Naive thymus-derived CD4-positive, alpha-beta T cell (primary cell): ENCODE results near the gene ARGLU1. TPM values are rescaled to one million over a fixed set of nuclear protein-coding genes. Genes with fewer than 3 reads are reported as not detected.
A peak's percentile ranks its signal among the peaks of the same experiment; 100 is the strongest.

Source experiments
- ATAC-seq: fragments of 150-1000 bp; cut with Tn5 transposase; 2 replicates; pipeline ENCODE4 v1.10.0; 2021; ENCODE audit warnings: mild to moderate bottlenecking, moderate library complexity
- CTCF ChIA-PET: fragments of 350-600 bp; sonication (Branson Sonifier 250); formaldehyde crosslinking; loops from one replicate; lab custom pipeline; 2021; ENCODE audit warnings: antibody characterized with exemption; lab: Charles Lee
- POLR2A ChIA-PET: fragments of 350-600 bp; sonication (Branson Sonifier 250); formaldehyde crosslinking; loops from one replicate; lab custom pipeline; 2021; ENCODE audit warnings: antibody characterized with exemption, inconsistent platforms; lab: Charles Lee
- DNase-seq, 9 donors: peaks; one replicate each; pipeline versions ENCODE4 v3.0.0 to v3.0.0-alpha.2; 2020 to 2022; ENCODE audit warnings: mixed read lengths in 1 of 9
- H3K27ac ChIP-seq: one replicate; pipeline ENCODE4 v1.7.0; 2013; ENCODE audit warnings: mild to moderate bottlenecking, low read depth, low read length, moderate library complexity
- H3K27me3 ChIP-seq, 2 donors: one replicate each; pipeline ENCODE4 v1.7.0; 2013; ENCODE audit warnings: low read length in 2 of 2, mild to moderate bottlenecking in 2 of 2, moderate library complexity in 2 of 2; ENCODE audit not compliant: control insufficient read depth in 2 of 2, insufficient read depth in 2 of 2
- H3K36me3 ChIP-seq, 3 experiments: 1 replicate in 2 of 3; 2 replicates in 1 of 3; pipeline ENCODE4 v1.7.0; 2013; ENCODE audit warnings: low read length in 3 of 3, mild to moderate bottlenecking in 3 of 3, moderate library complexity in 1 of 3; ENCODE audit not compliant: insufficient read depth in 3 of 3, control insufficient read depth in 2 of 3
- H3K4me1 ChIP-seq, 2 donors: one replicate each; pipeline ENCODE4 v1.7.0; 2013; ENCODE audit warnings: low read length in 2 of 2, mild to moderate bottlenecking in 2 of 2, moderate library complexity in 1 of 2; ENCODE audit not compliant: control insufficient read depth in 2 of 2, insufficient read depth in 2 of 2
- H3K4me3 ChIP-seq: 2 replicates; pipeline ENCODE4 v1.7.0; 2013; ENCODE audit warnings: mild to moderate bottlenecking, low read length
- H3K9me3 ChIP-seq, 3 experiments: 1 replicate in 2 of 3; 2 replicates in 1 of 3; pipeline ENCODE4 v1.7.0; 2013; ENCODE audit warnings: low read length in 3 of 3; ENCODE audit not compliant: control insufficient read depth in 2 of 3
- H3K27ac Mint-ChIP-seq, 9 donors: one replicate each; pipeline ENCODE4 v1.8.0; 2020 to 2022; ENCODE audit warnings: mixed read lengths in 9 of 9, mild to moderate bottlenecking in 8 of 9, moderate library complexity in 5 of 9, inconsistent platforms in 2 of 9
- H3K27me3 Mint-ChIP-seq, 5 donors: one replicate each; pipeline ENCODE4 v1.8.0; 2021 to 2022; ENCODE audit warnings: mixed read lengths in 5 of 5, mild to moderate bottlenecking in 1 of 5
- H3K36me3 Mint-ChIP-seq, 5 donors: one replicate each; pipeline ENCODE4 v1.8.0; 2020 to 2022; ENCODE audit warnings: mixed read lengths in 5 of 5, mild to moderate bottlenecking in 3 of 5, inconsistent platforms in 1 of 5
- H3K4me1 Mint-ChIP-seq, 7 donors: one replicate each; pipeline ENCODE4 v1.8.0; 2020 to 2022; ENCODE audit warnings: mixed read lengths in 7 of 7, mild to moderate bottlenecking in 3 of 7, inconsistent platforms in 1 of 7
- H3K4me3 Mint-ChIP-seq, 10 donors: one replicate each; pipeline ENCODE4 v1.8.0; 2020 to 2022; ENCODE audit warnings: mild to moderate bottlenecking in 10 of 10, mixed read lengths in 10 of 10, moderate library complexity in 6 of 10, inconsistent platforms in 2 of 10
- H3K9me3 Mint-ChIP-seq, 11 donors: one replicate each; pipeline ENCODE4 v1.8.0; 2020 to 2022; ENCODE audit warnings: mixed read lengths in 11 of 11, mild to moderate bottlenecking in 4 of 11, inconsistent platforms in 1 of 11, moderate library complexity in 1 of 11
- intact Hi-C, 2 donors: fragments of 100-400 bp; cut with micrococcal nuclease; formaldehyde crosslinking; loops; one replicate each; pipeline ENCODE4 v1.15.1; 2023
- polyA plus RNA-seq, 2 donors: library from polyadenylated mRNA; unstranded; fragments of 300-500 nt; fragmentation: Illumina TruSeq; gene quantifications; one replicate each; pipeline ENCODE4 v1.2.3, GENCODE V29; 2021
- total RNA-seq, 6 experiments: library from RNA in 5 of 6; stranded (reverse) in 5 of 6; gene quantifications; 1 replicate in 5 of 6; 2 replicates in 1 of 6; pipeline ENCODE4 v1.2.3 and lab custom pipeline; 2021 to 2026

ARGLU1 gene
- total and polyA plus RNA-seq, 7 experiments from 2014 or later = 36.1 to 291 (median 144) TPM

GRCh38 chr13:106503272-106503671 is 64.7 kb downstream of the ARGLU1 start:
- no peak overlapping the region for H3K27ac ChIP-seq
- Mint-ChIP-seq H3K36me3 (no peaks in the 10 kb centered on the region), H3K27me3 (peaks cover 30 to 37% (median 36%) of the 10 kb centered on the region in 5 donors), H3K9me3 (no peaks in the 10 kb centered on the region), H3K4me1 (peaks cover 0 to 6% (median 0%) of the 10 kb centered on the region in 7 donors), H3K27ac (no peak overlapping the region), H3K4me3 (no peak overlapping the region)
- no peaks in the 10 kb centered on the region for H3K4me1 ChIP-seq
- no peak for DNase-seq
- ChIA-PET POLR2A (no interaction called here), CTCF (interaction anchor here (0.6 kb wide), 1 partner anchor 17 kb away, joined by 3 read pairs; no protein-coding TSS in a partner anchor)
- intact Hi-C loops = no loop called here
- ATAC-seq = no peak
- H3K27me3 ChIP-seq = no peaks in the 10 kb centered on the region
- H3K4me3 ChIP-seq = no peak overlapping the region
- H3K9me3 ChIP-seq = no peaks in the 10 kb centered on the region
- H3K36me3 ChIP-seq = no peaks in the 10 kb centered on the region

GRCh38 chr13:106500445-106500844 is 67.5 kb downstream of the ARGLU1 start:
- no peaks in the 10 kb centered on the region for H3K4me1 ChIP-seq
- no peak for ATAC-seq
- H3K27ac ChIP-seq = no peak overlapping the region
- Mint-ChIP-seq H3K27ac (no peak overlapping the region), H3K27me3 (peaks cover 49 to 56% (median 52%) of the 10 kb centered on the region in 5 donors), H3K4me1 (peaks cover 0 to 9% (median 0%) of the 10 kb centered on the region in 7 donors), H3K36me3 (peaks cover 0 to 4% (median 0%) of the 10 kb centered on the region in 5 donors), H3K9me3 (no peaks in the 10 kb centered on the region), H3K4me3 (no peak overlapping the region)
- no peak overlapping the region for H3K4me3 ChIP-seq
- CTCF ChIA-PET = no interaction called here
- intact Hi-C loops = no loop called here
- no peak for DNase-seq
- no peaks in the 10 kb centered on the region for H3K9me3 ChIP-seq
- H3K27me3 ChIP-seq = no peaks in the 10 kb centered on the region
- H3K36me3 ChIP-seq = no peaks in the 10 kb centered on the region
- POLR2A ChIA-PET = no interaction called here

GRCh38 chr13:106499896-106500295 is 68.0 kb downstream of the ARGLU1 start:
- H3K4me3 Mint-ChIP-seq = no peak overlapping the region
- H3K27ac ChIP-seq = no peak overlapping the region
- H3K27me3 Mint-ChIP-seq = peaks cover 51 to 59% (median 54%) of the 10 kb centered on the region in 5 donors
- no peak for DNase-seq
- no peaks in the 10 kb centered on the region for H3K27me3 ChIP-seq
- ChIA-PET CTCF (interaction anchor here (0.8 kb wide), 1 partner anchor 24 kb away, joined by 3 read pairs; no protein-coding TSS in a partner anchor), POLR2A (no interaction called here)
- peaks cover 0 to 4% (median 0%) of the 10 kb centered on the region in 5 donors for H3K36me3 Mint-ChIP-seq
- no peaks in the 10 kb centered on the region for H3K4me1 ChIP-seq
- intact Hi-C loops = loop anchor here in 1 of 2 donors (2.0 kb wide), 1 partner anchor 13 kb away; no protein-coding TSS in a partner anchor
- peak; percentile 29 for ATAC-seq
- peaks cover 0 to 9% (median 0%) of the 10 kb centered on the region in 7 donors for H3K4me1 Mint-ChIP-seq
- H3K27ac Mint-ChIP-seq = no peak overlapping the region
- no peaks in the 10 kb centered on the region for H3K9me3 Mint-ChIP-seq
- H3K4me3 ChIP-seq = no peak overlapping the region
- no peaks in the 10 kb centered on the region for H3K36me3 ChIP-seq
- no peaks in the 10 kb centered on the region for H3K9me3 ChIP-seq

- H3K9me3 Mint-ChIP-seq = no peaks in the 10 kb centered on the region
- peaks cover 51 to 64% (median 59%) of the 10 kb centered on the region in 5 donors for H3K27me3 Mint-ChIP-seq
- no peaks in the 10 kb centered on the region for H3K9me3 ChIP-seq
- H3K27me3 ChIP-seq = no peaks in the 10 kb centered on the region
- H3K27ac Mint-ChIP-seq = no peak overlapping the region
- H3K4me3 ChIP-seq = no peak overlapping the region
- H3K4me1 ChIP-seq = no peaks in the 10 kb centered on the region
- H3K4me1 Mint-ChIP-seq = peaks cover 0 to 9% (median 0%) of the 10 kb centered on the region in 7 donors
- no peak overlapping the region for H3K4me3 Mint-ChIP-seq
- no peak overlapping the region for H3K27ac ChIP-seq
- DNase-seq (no peak), ATAC-seq (no peak)
- intact Hi-C loops = loop anchor here in 1 of 2 donors (2.0 kb wide), 1 partner anchor 14 kb away; no protein-coding TSS in a partner anchor
- H3K36me3 Mint-ChIP-seq = peaks cover 0 to 6% (median 0%) of the 10 kb centered on the region in 5 donors
- ChIA-PET CTCF (interaction anchor here (0.6 to 0.8 kb wide), 2 partner anchors 23 to 1726 kb away, joined by 3 to 4 read pairs; no protein-coding TSS in a partner anchor), POLR2A (interaction anchor here (0.6 kb wide), 1 partner anchor 11 kb away, joined by 3 read pairs; no protein-coding TSS in a partner anchor)
- H3K36me3 ChIP-seq = no peaks in the 10 kb centered on the region
These were observed 68.8 kb downstream of the ARGLU1 start for GRCh38 chr13:106499113-106499512.

- no peak for DNase-seq
- Mint-ChIP-seq H3K4me1 (peaks cover 2 to 14% (median 5%) of the 10 kb centered on the region in 7 donors), H3K36me3 (peaks cover 0 to 6% (median 0%) of the 10 kb centered on the region in 5 donors), H3K4me3 (no peak overlapping the region), H3K9me3 (peaks cover 0 to 2% (median 0%) of the 10 kb centered on the region in 11 donors), H3K27me3 (peaks cover 51 to 69% (median 63%) of the 10 kb centered on the region in 5 donors), H3K27ac (no peak overlapping the region)
- H3K36me3 ChIP-seq = no peaks in the 10 kb centered on the region
- H3K4me3 ChIP-seq = no peak overlapping the region
- ChIA-PET POLR2A (interaction anchor here (0.6 kb wide), 1 partner anchor 11 kb away, joined by 3 read pairs; no protein-coding TSS in a partner anchor), CTCF (no interaction called here)
- no peaks in the 10 kb centered on the region for H3K27me3 ChIP-seq
- ATAC-seq = no peak
- no peak overlapping the region for H3K27ac ChIP-seq
- intact Hi-C loops = loop anchor here in 1 of 2 donors (2.0 kb wide), 1 partner anchor 14 kb away; no protein-coding TSS in a partner anchor
- H3K4me1 ChIP-seq = no peaks in the 10 kb centered on the region
- H3K9me3 ChIP-seq = no peaks in the 10 kb centered on the region
These were observed 69.4 kb downstream of the ARGLU1 start for GRCh38 chr13:106498571-106498970.

GRCh38 chr13:106498158-106498557 is 69.8 kb downstream of the ARGLU1 start:
- intact Hi-C loops = loop anchor here in 1 of 2 donors (2.0 kb wide), 1 partner anchor 15 kb away; no protein-coding TSS in a partner anchor
- Histone ChIP-seq H3K4me1 (no peaks in the 10 kb centered on the region), H3K27ac (no peak overlapping the region), H3K27me3 (no peaks in the 10 kb centered on the region), H3K4me3 (no peak overlapping the region), H3K36me3 (no peaks in the 10 kb centered on the region), H3K9me3 (no peaks in the 10 kb centered on the region)
- Mint-ChIP-seq H3K36me3 (peaks cover 0 to 6% (median 0%) of the 10 kb centered on the region in 5 donors), H3K4me3 (no peak overlapping the region), H3K27ac (no peak overlapping the region), H3K27me3 (peaks cover 52 to 70% (median 67%) of the 10 kb centered on the region in 5 donors), H3K4me1 (peaks cover 6 to 18% (median 9%) of the 10 kb centered on the region in 7 donors), H3K9me3 (peaks cover 0 to 2% (median 0%) of the 10 kb centered on the region in 11 donors)
- ATAC-seq (no peak), DNase-seq (no peak)
- ChIA-PET CTCF (no interaction called here), POLR2A (no interaction called here)
